ENCODE data around the gene STYXL1. TPM values are rescaled to one million over a fixed set of nuclear protein-coding genes. Genes with fewer than 3 reads are reported as not detected.

Gene STYXL1
- total RNA-seq, 1 experiment from 2014 or later, result 21.3 TPM

- TF ChIP-seq, protein P1, sequence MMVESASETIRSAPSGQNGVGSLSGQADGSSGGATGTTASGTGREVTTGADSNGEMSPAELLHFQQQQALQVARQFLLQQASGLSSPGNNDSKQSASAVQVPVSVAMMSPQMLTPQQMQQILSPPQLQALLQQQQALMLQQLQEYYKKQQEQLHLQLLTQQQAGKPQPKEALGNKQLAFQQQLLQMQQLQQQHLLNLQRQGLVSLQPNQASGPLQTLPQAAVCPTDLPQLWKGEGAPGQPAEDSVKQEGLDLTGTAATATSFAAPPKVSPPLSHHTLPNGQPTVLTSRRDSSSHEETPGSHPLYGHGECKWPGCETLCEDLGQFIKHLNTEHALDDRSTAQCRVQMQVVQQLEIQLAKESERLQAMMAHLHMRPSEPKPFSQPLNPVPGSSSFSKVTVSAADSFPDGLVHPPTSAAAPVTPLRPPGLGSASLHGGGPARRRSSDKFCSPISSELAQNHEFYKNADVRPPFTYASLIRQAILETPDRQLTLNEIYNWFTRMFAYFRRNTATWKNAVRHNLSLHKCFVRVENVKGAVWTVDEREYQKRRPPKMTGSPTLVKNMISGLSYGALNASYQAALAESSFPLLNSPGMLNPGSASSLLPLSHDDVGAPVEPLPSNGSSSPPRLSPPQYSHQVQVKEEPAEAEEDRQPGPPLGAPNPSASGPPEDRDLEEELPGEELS (CRISPR knock-in tag; IDR thresholded peaks at IDR 0.05), result no peak
- TF ChIP-seq USF2 (CRISPR knock-in tag; IDR thresholded peaks at IDR 0.05), result no peak
- TF ChIP-seq, protein P2, sequence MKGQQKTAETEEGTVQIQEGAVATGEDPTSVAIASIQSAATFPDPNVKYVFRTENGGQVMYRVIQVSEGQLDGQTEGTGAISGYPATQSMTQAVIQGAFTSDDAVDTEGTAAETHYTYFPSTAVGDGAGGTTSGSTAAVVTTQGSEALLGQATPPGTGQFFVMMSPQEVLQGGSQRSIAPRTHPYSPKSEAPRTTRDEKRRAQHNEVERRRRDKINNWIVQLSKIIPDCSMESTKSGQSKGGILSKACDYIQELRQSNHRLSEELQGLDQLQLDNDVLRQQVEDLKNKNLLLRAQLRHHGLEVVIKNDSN (CRISPR knock-in tag; IDR thresholded peaks at IDR 0.05), result no peak
Observed at GRCh38 chr7:76066716-76067503, 19.1 kb upstream of the STYXL1 start (continued).

DNA sequence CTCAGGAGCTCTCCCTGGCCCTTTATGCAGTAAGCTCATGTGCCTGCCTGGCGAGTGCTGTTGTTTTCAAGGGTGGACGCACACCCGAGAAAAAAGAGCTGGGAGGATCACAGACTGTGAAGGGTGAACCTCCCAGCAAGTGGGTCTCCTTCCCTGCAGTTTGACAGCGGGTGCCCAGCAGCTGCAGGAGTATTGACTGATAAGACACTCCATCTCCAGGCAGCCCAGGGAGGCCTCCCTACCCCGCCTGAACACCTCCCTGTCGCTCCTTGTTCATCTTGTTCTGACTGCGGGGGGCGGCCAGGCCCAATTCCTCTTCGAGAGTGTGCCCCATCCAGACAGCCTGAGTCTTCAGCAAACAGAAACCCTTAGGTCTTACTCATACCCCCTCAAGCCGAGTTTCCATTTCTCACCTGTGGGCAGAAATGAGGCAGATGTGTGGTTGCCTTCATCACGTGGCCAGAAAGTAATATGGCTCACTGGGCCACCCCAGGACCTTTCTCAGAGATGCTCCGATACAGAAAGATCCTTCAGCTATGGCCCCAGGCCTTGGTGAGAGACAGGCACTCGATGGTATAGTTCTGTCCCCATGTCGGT is 17.3 kb upstream of the STYXL1 start:
- peaks cover 3% of the 10 kb centered on the region; the same call in 1 of the 2 replicates for H3K4me1 Mint-ChIP-seq
- H3K4me3 Mint-ChIP-seq, result no peak overlapping the region
- DNase-seq (ENCODE audit: low spot score), result no peak
- CTCF ChIA-PET, result interaction anchor here (1.1 kb wide), 1 partner anchor 249 kb away, joined by 3 read pairs; no protein-coding TSS in a partner anchor
- no peak for ATAC-seq
- TF ChIP-seq, protein P3, sequence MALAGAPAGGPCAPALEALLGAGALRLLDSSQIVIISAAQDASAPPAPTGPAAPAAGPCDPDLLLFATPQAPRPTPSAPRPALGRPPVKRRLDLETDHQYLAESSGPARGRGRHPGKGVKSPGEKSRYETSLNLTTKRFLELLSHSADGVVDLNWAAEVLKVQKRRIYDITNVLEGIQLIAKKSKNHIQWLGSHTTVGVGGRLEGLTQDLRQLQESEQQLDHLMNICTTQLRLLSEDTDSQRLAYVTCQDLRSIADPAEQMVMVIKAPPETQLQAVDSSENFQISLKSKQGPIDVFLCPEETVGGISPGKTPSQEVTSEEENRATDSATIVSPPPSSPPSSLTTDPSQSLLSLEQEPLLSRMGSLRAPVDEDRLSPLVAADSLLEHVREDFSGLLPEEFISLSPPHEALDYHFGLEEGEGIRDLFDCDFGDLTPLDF (CRISPR knock-in tag; IDR thresholded peaks at IDR 0.05), result no peak
- TF ChIP-seq, protein P4, sequence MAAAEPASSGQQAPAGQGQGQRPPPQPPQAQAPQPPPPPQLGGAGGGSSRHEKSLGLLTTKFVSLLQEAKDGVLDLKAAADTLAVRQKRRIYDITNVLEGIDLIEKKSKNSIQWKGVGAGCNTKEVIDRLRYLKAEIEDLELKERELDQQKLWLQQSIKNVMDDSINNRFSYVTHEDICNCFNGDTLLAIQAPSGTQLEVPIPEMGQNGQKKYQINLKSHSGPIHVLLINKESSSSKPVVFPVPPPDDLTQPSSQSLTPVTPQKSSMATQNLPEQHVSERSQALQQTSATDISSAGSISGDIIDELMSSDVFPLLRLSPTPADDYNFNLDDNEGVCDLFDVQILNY (CRISPR knock-in tag; IDR thresholded peaks at IDR 0.05), result no peak
- TF ChIP-seq, protein P5, sequence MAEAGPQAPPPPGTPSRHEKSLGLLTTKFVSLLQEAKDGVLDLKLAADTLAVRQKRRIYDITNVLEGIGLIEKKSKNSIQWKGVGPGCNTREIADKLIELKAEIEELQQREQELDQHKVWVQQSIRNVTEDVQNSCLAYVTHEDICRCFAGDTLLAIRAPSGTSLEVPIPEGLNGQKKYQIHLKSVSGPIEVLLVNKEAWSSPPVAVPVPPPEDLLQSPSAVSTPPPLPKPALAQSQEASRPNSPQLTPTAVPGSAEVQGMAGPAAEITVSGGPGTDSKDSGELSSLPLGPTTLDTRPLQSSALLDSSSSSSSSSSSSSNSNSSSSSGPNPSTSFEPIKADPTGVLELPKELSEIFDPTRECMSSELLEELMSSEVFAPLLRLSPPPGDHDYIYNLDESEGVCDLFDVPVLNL (CRISPR knock-in tag; IDR thresholded peaks at IDR 0.05; ENCODE audit: borderline replicate concordance, low read depth), result no peak
- no peak for TF ChIP-seq ZNF281 (CRISPR knock-in tag; IDR thresholded peaks at IDR 0.05)
- no peak for TF ChIP-seq RELA (CRISPR knock-in tag; IDR thresholded peaks at IDR 0.05; ENCODE audit: borderline replicate concordance)
- TF ChIP-seq GTF2I (CRISPR knock-in tag; conservative IDR thresholded peaks at IDR 0.05), result no peak
- H3K27ac Mint-ChIP-seq, result no peak overlapping the region
- peaks cover 53% of the 10 kb centered on the region for H3K36me3 Mint-ChIP-seq
- H3K9me3 Mint-ChIP-seq, result no peaks in the 10 kb centered on the region
- no peaks in the 10 kb centered on the region for H3K27me3 Mint-ChIP-seq (ENCODE audit: low read depth)
- POLR2A ChIA-PET, result no interaction called here

Measured in WTC11 (cell line).